Measurements from ENCODE around the gene AMPD2. TPM values are rescaled to one million over a fixed set of nuclear protein-coding genes. Genes with fewer than 3 reads are reported as not detected.

The AMPD2 gene
- total RNA-seq, 3 donors from 2014 or later (not counting 1 experiment from before 2014, with no cell fraction given), result 200 to 271 (median 243) TPM

GRCh38 chr1:109631513-109632505 is 12.2 kb downstream of the AMPD2 start:
- TF ChIP-seq CTCF (IDR thresholded peaks at IDR 0.05), result no peak
- no peak overlapping the region for H3K27ac Mint-ChIP-seq

GRCh38 chr1:109632671-109633346 is 13.2 kb downstream of the AMPD2 start:
- Histone ChIP-seq H3K27me3 (ENCODE audit: control insufficient read depth, insufficient read depth, low read length) (no peaks in the 10 kb centered on the region), H3K9me3 (ENCODE audit: control insufficient read depth, insufficient read depth, low read length) (no peaks in the 10 kb centered on the region), H3K4me1 (ENCODE audit: control insufficient read depth, insufficient read depth, low read length) (peaks cover 3% of the 10 kb centered on the region), H3K36me3 (ENCODE audit: control insufficient read depth, insufficient read depth, low read length) (peaks cover 36% of the 10 kb centered on the region), H3K4me3 (ENCODE audit: low read length) (no peak overlapping the region), H3K27ac (ENCODE audit: low read length) (no peak overlapping the region)
- peaks cover 0 to 4% of the 10 kb centered on the region in 2 donors for H3K4me1 Mint-ChIP-seq
- 92% methylated on average over 5 of the region's 5 CpGs for WGBS (ENCODE audit: insufficient coverage)
- no peaks in the 10 kb centered on the region for H3K9me3 Mint-ChIP-seq
- DNase-seq (peak in 1 of 2 donors; percentile 1), ATAC-seq (no peak)
- H3K27ac Mint-ChIP-seq, result no peak overlapping the region
- H3K4me3 Mint-ChIP-seq, result no peak overlapping the region
- peaks cover 0 to 8% of the 10 kb centered on the region in 2 donors for H3K27me3 Mint-ChIP-seq (ENCODE audit: low read depth in 2 of 2)
- no peak for TF ChIP-seq CTCF (IDR thresholded peaks at IDR 0.05)
- no peaks in the 10 kb centered on the region for H3K36me3 Mint-ChIP-seq
- intact Hi-C loops (cut with micrococcal nuclease), result no loop called here

More at GRCh38 chr1:109631513-109632505, 12.2 kb downstream of the AMPD2 start:
- H3K27me3 Mint-ChIP-seq (ENCODE audit: low read depth in 2 of 2), result peaks cover 0 to 2% of the 10 kb centered on the region in 2 donors
- no peaks in the 10 kb centered on the region for H3K36me3 Mint-ChIP-seq
- H3K27me3 ChIP-seq (ENCODE audit: control insufficient read depth, insufficient read depth, low read length), result no peaks in the 10 kb centered on the region
- ATAC-seq (no peak), DNase-seq (peak in 1 of 2 donors; percentile 2)
- H3K4me1 ChIP-seq (ENCODE audit: control insufficient read depth, insufficient read depth, low read length), result peaks cover 3% of the 10 kb centered on the region
- H3K4me1 Mint-ChIP-seq, result peaks cover 0 to 4% of the 10 kb centered on the region in 2 donors
- H3K4me3 ChIP-seq (ENCODE audit: low read length), result no peak overlapping the region
- intact Hi-C loops (cut with micrococcal nuclease), result no loop called here
- H3K36me3 ChIP-seq (ENCODE audit: control insufficient read depth, insufficient read depth, low read length), result peaks cover 46% of the 10 kb centered on the region
- H3K9me3 ChIP-seq (ENCODE audit: control insufficient read depth, insufficient read depth, low read length), result no peaks in the 10 kb centered on the region
- H3K27ac ChIP-seq (ENCODE audit: low read length), result no peak overlapping the region
- no peaks in the 10 kb centered on the region for H3K9me3 Mint-ChIP-seq
- H3K4me3 Mint-ChIP-seq, result no peak overlapping the region
- 94% methylated on average over 15 of the region's 16 CpGs for WGBS (ENCODE audit: insufficient coverage)

- WGBS (ENCODE audit: insufficient coverage), result 79% methylated on average over 6 of the region's 6 CpGs
- Mint-ChIP-seq H3K27ac (no peak overlapping the region), H3K9me3 (no peaks in the 10 kb centered on the region), H3K36me3 (no peaks in the 10 kb centered on the region), H3K4me3 (no peak overlapping the region), H3K4me1 (peaks cover 0 to 4% of the 10 kb centered on the region in 2 donors), H3K27me3 (ENCODE audit: low read depth in 2 of 2) (peaks cover 0 to 11% of the 10 kb centered on the region in 2 donors)
- peaks cover 3% of the 10 kb centered on the region for H3K4me1 ChIP-seq (ENCODE audit: control insufficient read depth, insufficient read depth, low read length)
- ATAC-seq (no peak), DNase-seq (peak in 1 of 2 donors; percentile 3)
- no peak overlapping the region for H3K27ac ChIP-seq (ENCODE audit: low read length)
- peaks cover 21% of the 10 kb centered on the region for H3K36me3 ChIP-seq (ENCODE audit: control insufficient read depth, insufficient read depth, low read length)
- no peak for TF ChIP-seq CTCF (IDR thresholded peaks at IDR 0.05)
- no peaks in the 10 kb centered on the region for H3K27me3 ChIP-seq (ENCODE audit: control insufficient read depth, insufficient read depth, low read length)
- no peak overlapping the region for H3K4me3 ChIP-seq (ENCODE audit: low read length)
- H3K9me3 ChIP-seq (ENCODE audit: control insufficient read depth, insufficient read depth, low read length), result no peaks in the 10 kb centered on the region
- intact Hi-C loops (cut with micrococcal nuclease), result no loop called here
These were observed 14.7 kb downstream of the AMPD2 start for GRCh38 chr1:109634292-109634691.
